MM.1S (cell line): ENCODE results near the gene C15orf62.
A peak's percentile ranks its signal among the peaks of the same experiment; 100 is the strongest.

Source experiments
- DNase-seq: peaks from one replicate; pipeline ENCODE4 v3.0.0-alpha.2; 2015
- H2AFZ ChIP-seq: fragments of 300-600 bp; sonication (generic); 2 replicates; pipeline ENCODE4 v1.6.0; 2016; ENCODE audit warnings: antibody characterized with exemption, low read length
- H3F3A ChIP-seq: fragments of 300-600 bp; sonication (generic); 2 replicates; pipeline ENCODE4 v1.6.1; 2016; ENCODE audit warnings: mild to moderate bottlenecking, antibody characterized with exemption, low read length, moderate library complexity, mixed read lengths; ENCODE audit not compliant: insufficient read depth
- H3K27ac ChIP-seq: fragments of 300-600 bp; sonication (generic); 2 replicates; pipeline ENCODE4 v1.5.1; 2016; ENCODE audit warnings: mild to moderate bottlenecking, low read length
- H3K27me3 ChIP-seq: fragments of 300-600 bp; sonication (generic); replicated peaks from 2 replicates; pipeline ENCODE4 v1.6.0; 2016; ENCODE audit warnings: low read length; ENCODE audit not compliant: insufficient read depth
- H3K36me3 ChIP-seq: fragments of 300-600 bp; sonication (generic); replicated peaks from 2 replicates; pipeline ENCODE4 v1.6.1; 2016; ENCODE audit warnings: mild to moderate bottlenecking, low read length, mixed read lengths; ENCODE audit not compliant: insufficient read depth
- H3K4me1 ChIP-seq: fragments of 300-600 bp; sonication (generic); 2 replicates; pipeline ENCODE4 v1.6.1; 2016; ENCODE audit warnings: low read length, mixed read lengths
- H3K4me2 ChIP-seq: fragments of 300-600 bp; sonication (generic); 2 replicates; pipeline ENCODE4 v1.6.0; 2016; ENCODE audit warnings: low read depth, low read length
- H3K4me3 ChIP-seq: fragments of 300-600 bp; sonication (generic); 2 replicates; pipeline ENCODE4 v1.5.1; 2016; ENCODE audit warnings: low read length, mixed read lengths
- H3K79me2 ChIP-seq: fragments of 300-600 bp; sonication (generic); 2 replicates; pipeline ENCODE4 v1.6.1; 2016; ENCODE audit warnings: mixed run types, low read length, mixed read lengths
- H3K9ac ChIP-seq: fragments of 300-600 bp; sonication (generic); 2 replicates; pipeline ENCODE4 v1.6.1; 2016; ENCODE audit warnings: low read length, mixed read lengths
- H3K9me2 ChIP-seq: fragments of 300-600 bp; sonication (generic); replicated peaks from 2 replicates; pipeline ENCODE4 v1.6.1; 2016; ENCODE audit warnings: mild to moderate bottlenecking, low read length, mixed read lengths; ENCODE audit not compliant: insufficient read depth
- H3K9me3 ChIP-seq: fragments of 300-600 bp; sonication (generic); replicated peaks from 2 replicates; pipeline ENCODE4 v1.6.1; 2016; ENCODE audit warnings: mild to moderate bottlenecking, low read length, mixed read lengths; ENCODE audit not compliant: insufficient read depth
- H4K20me1 ChIP-seq: fragments of 300-600 bp; sonication (generic); 2 replicates; pipeline ENCODE4 v1.6.1; 2016; ENCODE audit warnings: mild to moderate bottlenecking, low read length, moderate library complexity, mixed read lengths; ENCODE audit not compliant: insufficient read depth
- EZH2 ChIP-seq: fragments of 300-600 bp; sonication (generic); optimal IDR thresholded peaks from 2 replicates; pipeline ENCODE3; 2017; ENCODE audit warnings: low read depth, mild to moderate bottlenecking, antibody characterized with exemption, low read length, mixed read lengths
- EZH2phosphoT487 ChIP-seq: fragments of 300-600 bp; sonication (generic); IDR thresholded peaks from 2 replicates; pipeline ENCODE4 v1.6.1; 2018; ENCODE audit warnings: antibody characterized with exemption, low read length
- TF ChIP-seq, protein P1 (sequence below): fragments of 300-600 bp; sonication (generic); IDR thresholded peaks from 2 replicates; pipeline ENCODE4 v1.5.1; 2016; ENCODE audit warnings: antibody characterized with exemption, low read length, mixed read lengths

C15orf62 gene

DNA sequence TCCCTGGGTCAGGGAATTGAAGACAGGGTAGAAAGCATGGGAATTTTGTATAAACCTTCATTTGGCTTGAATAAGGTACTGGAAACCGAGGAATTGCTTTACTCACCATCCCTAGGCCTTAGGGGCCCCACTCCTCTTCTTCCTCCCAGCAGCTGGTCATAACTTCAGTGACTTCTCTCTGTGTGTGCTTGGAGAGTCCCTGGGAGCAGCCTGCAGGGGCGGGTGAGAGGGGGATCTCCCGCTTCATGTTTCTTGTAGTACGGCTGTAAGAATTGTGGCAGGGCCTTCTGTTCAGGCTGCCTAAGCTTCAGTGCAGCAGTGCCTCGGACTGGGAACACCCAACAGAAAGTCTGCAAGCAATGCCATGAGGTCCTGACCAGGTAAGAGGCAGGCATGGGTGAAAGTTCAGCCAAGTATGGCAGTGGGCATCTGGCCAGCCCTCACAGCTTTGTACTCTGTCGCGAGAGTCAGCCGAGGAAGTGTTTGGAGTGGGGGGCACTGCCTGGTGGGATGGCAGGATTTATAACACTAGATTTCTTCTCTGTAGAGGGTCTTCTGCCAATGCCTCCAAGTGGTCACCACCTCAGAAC, 39.2 kb downstream of the C15orf62 start:
- H2AFZ ChIP-seq = no peak overlapping the region
- H3K9me3 ChIP-seq = no peaks in the 10 kb centered on the region
- TF ChIP-seq EZH2 (no peak), EZH2phosphoT487 (no peak)
- TF ChIP-seq, protein P1, sequence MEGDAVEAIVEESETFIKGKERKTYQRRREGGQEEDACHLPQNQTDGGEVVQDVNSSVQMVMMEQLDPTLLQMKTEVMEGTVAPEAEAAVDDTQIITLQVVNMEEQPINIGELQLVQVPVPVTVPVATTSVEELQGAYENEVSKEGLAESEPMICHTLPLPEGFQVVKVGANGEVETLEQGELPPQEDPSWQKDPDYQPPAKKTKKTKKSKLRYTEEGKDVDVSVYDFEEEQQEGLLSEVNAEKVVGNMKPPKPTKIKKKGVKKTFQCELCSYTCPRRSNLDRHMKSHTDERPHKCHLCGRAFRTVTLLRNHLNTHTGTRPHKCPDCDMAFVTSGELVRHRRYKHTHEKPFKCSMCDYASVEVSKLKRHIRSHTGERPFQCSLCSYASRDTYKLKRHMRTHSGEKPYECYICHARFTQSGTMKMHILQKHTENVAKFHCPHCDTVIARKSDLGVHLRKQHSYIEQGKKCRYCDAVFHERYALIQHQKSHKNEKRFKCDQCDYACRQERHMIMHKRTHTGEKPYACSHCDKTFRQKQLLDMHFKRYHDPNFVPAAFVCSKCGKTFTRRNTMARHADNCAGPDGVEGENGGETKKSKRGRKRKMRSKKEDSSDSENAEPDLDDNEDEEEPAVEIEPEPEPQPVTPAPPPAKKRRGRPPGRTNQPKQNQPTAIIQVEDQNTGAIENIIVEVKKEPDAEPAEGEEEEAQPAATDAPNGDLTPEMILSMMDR = no peak
- H3F3A ChIP-seq = peaks cover 4% of the 10 kb centered on the region; the same call in 1 of the 2 replicates
- H3K4me2 ChIP-seq = peak overlapping the region; percentile 84; the same call in 1 of the 2 replicates
- no peak overlapping the region for H3K27ac ChIP-seq
- H3K79me2 ChIP-seq = peaks cover 26% of the 10 kb centered on the region
- no peak for DNase-seq
- no peaks in the 10 kb centered on the region for H4K20me1 ChIP-seq
- no peaks in the 10 kb centered on the region for H3K27me3 ChIP-seq
- no peak overlapping the region for H3K4me3 ChIP-seq
- H3K9ac ChIP-seq = no peak overlapping the region
- H3K4me1 ChIP-seq = 0 out of 2 replicates have a peak, but pooled peaks cover 6% of the 10 kb centered on the region
- H3K9me2 ChIP-seq = no peaks in the 10 kb centered on the region
- H3K36me3 ChIP-seq = no peaks in the 10 kb centered on the region

GRCh38 chr15:40812721-40813425, 43.1 kb downstream of the C15orf62 start:
- peaks cover 15% of the 10 kb centered on the region for H3K79me2 ChIP-seq
- H3K27ac ChIP-seq = no peak overlapping the region
- no peaks in the 10 kb centered on the region for H3K36me3 ChIP-seq
- H3K9ac ChIP-seq = no peak overlapping the region
- no peaks in the 10 kb centered on the region for H3K27me3 ChIP-seq
- H4K20me1 ChIP-seq = no peaks in the 10 kb centered on the region
- TF ChIP-seq EZH2 (no peak), EZH2phosphoT487 (no peak)
- TF ChIP-seq, protein P1 = no peak
- H3F3A ChIP-seq = no peaks in the 10 kb centered on the region
- H3K9me3 ChIP-seq = no peaks in the 10 kb centered on the region
- no peak overlapping the region for H3K4me3 ChIP-seq
- H2AFZ ChIP-seq = no peak overlapping the region
- no peaks in the 10 kb centered on the region for H3K9me2 ChIP-seq
- H3K4me1 ChIP-seq = 0 out of 2 replicates have a peak, but pooled peaks cover 6% of the 10 kb centered on the region
- DNase-seq = no peak
- H3K4me2 ChIP-seq = no peak overlapping the region

GRCh38 chr15:40815042-40815698, 45.4 kb downstream of the C15orf62 start:
- Histone ChIP-seq H3K9ac (no peak overlapping the region), H3K79me2 (no peaks in the 10 kb centered on the region), H3K27ac (no peak overlapping the region), H3K9me3 (no peaks in the 10 kb centered on the region), H3K4me3 (no peak overlapping the region), H2AFZ (no peak overlapping the region), H3K9me2 (no peaks in the 10 kb centered on the region), H3K4me1 (no peaks in the 10 kb centered on the region), H3F3A (no peaks in the 10 kb centered on the region), H3K27me3 (no peaks in the 10 kb centered on the region), H4K20me1 (no peaks in the 10 kb centered on the region), H3K36me3 (no peaks in the 10 kb centered on the region), H3K4me2 (no peak overlapping the region)
- TF ChIP-seq, protein P1 = no peak
- TF ChIP-seq EZH2phosphoT487 (no peak), EZH2 (no peak)
- DNase-seq = no peak
